COLO829 (cell line): Measurements from ENCODE around the gene CCDC136.

Experiments used
- DNase-seq: peaks from one replicate; pipeline ENCODE4 v3.0.0; 2012; ENCODE audit warnings: low spot score

Gene CCDC136

DNA sequence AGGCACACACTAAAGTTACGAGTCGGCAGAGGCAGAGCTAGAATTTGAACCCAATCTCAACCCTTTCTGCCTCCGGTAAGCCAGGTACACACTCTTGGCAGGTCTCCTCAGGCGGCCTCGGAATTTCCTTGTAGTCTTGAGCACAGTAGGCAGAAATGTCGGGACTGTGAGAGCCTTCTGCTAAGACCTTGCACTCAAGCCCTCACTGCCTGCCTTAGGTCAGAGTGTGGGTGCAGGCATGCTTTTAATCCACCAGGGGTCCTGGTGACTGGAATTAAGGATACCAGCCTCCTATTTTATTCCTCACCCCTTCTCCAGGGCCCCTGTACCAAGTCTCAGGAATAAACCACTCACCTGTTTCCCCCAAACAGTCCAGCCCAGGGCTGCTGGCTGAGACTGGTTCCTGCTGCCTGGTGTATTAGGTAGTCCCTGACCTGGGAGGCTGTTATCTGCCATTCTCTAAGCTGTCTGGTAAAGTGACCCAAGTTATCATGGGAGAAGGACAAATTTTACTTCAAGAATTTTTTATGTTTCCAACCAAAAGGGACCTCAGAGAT is 71.7 kb downstream of the CCDC136 start:
- DNase-seq = peak; percentile 88

DNA sequence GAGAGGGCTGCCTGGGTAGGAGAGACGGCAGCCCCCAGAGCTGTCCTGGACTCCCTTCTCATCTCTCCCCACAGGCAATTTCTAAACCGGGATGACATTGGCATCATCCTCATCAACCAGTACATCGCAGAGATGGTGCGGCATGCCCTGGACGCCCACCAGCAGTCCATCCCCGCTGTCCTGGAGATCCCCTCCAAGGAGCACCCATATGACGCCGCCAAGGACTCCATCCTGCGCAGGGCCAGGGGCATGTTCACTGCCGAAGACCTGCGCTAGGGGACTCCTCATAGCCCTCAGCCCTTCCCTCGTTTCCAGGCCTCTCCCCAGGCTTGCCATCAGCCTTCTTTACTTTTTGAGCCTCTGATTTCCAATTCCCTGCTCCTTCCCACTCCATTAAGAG is 73.5 kb downstream of the CCDC136 start:
- no peak for DNase-seq

DNA sequence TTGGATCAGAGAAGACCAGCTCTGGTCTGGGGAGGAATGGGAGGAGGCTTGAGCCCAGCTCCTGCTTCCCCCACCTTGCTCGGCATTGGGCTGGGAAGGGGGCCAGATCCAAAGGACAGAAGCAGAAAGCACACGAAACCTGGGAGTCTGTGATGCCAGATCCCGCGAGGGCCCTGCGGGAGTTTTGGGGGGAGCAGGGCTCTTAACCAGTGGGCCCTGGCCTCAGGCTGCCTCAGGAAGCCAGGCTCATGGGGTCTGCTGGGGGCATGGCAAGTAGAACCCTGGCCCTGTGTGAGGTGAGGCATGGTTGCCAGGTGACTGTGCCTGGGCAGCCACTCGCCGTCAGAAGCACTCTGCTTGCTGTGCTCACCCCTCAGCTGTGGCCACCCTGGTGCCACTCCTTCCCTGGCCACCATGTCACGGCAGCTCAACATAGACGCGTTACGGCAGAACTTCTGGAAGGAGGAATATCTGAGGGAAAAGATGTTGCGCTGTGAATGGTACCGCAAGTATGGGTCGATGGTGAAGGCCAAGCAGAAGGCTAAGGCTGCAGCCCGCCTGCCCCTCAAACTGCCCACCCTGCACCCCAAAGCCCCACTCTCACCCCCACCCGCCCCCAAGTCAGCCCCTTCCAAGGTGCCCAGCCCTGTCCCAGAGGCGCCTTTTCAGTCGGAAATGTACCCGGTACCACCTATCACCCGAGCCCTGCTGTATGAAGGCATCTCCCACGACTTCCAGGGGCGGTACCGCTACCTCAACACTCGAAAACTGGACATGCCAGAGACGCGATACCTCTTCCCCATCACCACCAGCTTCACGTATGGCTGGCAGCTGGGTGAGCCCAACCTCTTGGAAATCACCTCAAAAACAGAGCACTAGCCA is 74.5 kb downstream of the CCDC136 start:
- no peak for DNase-seq

DNA sequence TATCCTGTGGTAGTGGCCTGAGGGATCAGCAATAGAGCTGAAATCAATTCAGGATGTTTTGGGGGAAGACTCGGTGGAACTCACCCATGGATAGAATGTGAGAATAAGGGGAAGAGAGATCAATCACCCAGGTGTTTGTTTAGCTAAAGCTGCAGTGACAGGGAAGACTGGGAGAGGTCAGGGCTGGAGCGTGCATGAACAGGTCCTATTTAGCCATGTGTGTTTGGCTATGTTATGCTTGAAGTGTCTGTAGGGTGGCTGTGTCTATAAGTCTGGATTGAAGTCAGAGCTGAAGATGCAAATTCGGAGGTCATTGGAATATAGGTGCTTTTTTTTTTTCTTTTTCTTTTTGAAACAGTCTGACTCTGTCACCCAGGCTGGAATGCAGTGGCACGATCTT is 75.5 kb downstream of the CCDC136 start:
- DNase-seq = no peak

DNA sequence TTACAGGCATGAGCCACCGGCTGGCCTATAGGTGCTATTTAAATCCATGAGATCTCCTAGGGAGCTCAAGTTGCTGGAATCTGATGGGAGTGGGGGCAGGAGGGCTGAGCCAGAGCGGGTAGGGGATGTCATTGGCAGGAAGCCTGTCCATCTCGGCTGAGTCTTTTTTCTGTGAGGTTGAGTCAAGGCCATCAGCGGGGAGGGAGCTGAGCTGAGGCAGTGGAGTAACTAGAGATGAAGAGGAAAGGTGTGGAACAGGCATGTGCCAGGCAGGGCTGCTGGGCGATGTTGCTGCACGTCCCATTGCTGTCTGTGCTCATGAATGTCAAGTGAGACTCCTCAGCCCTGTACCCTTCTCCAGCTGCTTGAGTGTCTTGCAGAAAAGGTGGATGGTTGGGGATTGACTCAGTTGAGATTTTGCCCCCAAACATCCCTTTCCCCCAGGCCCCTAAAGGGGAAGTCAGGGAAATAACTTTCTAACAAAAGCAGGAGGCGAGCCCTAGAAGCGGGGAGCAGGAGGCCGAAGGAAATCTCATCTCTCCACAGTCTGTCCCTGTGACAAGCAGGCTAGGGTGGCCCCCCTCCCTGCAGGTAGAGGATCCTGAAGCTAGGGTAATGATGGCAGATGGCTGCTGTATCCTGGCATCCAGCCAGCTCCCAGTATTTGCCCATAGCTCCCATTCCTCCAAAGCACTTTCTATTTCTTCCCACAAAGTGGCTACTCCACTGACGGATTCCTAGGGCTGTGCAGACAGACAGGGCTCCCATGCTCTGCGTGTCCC is 76.3 kb downstream of the CCDC136 start:
- no peak for DNase-seq

DNA sequence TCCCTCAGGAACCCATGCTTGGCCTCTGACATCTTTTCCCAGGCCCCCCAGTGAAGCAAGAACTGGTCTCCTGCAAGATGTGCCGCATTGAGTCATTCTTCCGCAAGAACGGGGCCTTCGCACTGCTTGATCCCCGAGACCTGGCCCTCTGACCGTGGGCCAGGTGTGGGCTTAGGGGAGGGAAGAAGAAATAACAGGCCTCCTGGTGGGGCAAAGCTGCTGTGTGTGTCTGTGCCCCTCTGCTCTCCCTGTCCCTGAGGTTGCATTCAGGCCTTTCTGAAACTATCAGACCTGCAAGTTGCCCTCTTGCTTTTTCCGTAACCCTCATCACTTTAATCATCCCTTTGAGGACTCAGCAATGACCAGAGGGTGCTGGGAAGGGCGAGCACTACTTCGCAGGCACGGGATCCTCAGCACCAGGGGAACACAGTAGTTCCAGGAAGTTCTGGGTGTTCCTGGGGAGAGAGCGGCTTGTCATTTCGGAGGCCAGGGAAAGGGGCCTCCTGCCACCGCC is 76.9 kb downstream of the CCDC136 start:
- no peak for DNase-seq

DNA sequence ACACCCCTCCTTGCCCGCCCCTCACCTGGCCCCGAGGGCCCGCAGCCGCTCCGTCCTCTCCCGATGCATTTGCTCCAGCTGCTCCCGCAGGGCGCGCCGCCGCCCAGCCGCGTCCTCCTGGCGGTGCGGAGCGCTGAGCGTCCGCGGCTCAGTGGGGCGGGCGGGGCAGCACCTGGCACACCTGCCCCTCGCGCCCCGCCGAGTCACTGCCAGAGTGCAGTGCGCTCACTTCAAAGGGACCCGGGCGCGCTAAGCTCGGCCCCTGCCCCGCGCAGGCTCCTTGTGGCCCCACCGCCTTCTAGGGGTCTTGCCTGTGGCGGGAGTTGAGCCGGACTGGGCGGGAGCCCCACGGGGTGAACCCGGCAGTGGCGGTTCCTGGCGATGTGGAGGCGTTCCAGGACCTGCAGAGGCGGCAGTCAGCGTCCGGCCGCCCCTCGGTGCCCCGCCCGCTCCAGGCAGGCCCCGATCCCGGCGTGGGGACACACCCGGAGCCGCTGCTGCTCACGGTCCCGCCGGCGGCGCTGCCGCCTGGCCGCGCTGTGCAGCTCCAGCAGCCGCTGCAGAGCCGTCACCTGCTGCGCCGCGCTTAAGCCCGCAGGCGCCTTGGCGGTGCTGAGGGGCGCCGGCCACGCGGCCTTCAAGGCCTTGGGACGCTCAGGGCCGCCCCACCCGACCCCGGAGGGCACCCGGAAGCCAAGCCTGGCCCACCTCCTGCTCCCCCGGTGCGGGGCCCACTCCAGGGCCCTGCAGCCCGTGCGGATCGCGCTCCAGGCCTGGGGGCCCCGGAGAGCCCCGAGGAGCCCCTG is 77.6 kb downstream of the CCDC136 start:
- no peak for DNase-seq

DNA sequence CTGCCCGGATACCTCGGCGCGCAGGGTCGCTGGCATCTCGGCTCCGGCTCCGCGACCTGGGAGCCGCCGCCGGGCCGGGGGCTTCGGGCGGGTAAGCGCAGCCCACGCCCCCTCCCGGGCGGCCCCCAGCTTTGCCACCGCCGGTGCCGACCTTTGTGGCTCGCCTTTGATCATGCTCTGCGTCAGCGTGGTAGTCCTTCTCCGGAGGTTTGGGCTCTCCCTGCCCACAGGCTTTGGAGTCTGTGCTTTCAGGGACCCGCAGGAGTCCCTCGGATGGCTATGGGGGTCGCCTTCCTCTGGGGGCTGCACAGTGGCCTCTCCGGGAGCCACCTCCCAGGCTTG is 78.1 kb downstream of the CCDC136 start:
- no peak for DNase-seq

DNA sequence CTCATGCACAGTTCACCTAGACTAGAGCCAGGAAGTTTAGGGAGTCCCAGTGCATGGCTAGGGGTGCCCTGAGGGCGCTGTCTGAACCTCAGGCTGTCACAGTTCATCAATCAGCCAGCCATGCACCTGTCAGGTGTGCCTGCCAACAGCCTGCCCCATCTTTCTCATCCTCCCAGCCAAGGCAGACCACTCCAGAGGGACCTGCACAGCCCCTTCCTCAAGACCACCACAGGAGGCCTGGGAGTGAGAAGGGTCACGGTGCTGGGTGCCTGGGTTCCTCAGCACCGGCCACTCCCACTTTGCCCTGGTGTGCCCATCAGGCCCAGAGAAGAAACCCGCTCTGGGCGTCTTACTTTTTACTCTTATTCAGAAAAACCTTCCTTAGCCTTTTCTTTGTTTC is 79.3 kb downstream of the CCDC136 start:
- no peak for DNase-seq
